HG03558 (cell line): ENCODE data around the gene MYO10.

Experiments used
- ATAC-seq: cut with Tn5 transposase; IDR thresholded peaks from one replicate; pipeline ENCODE4 v1.9.1; 2021; ENCODE audit warnings: moderate number of reproducible peaks; ENCODE audit not compliant: unreplicated experiment; ENCODE audit errors: extremely low read depth

The MYO10 gene

GRCh38 chr5:16792598-16793275 is 143.4 kb downstream of the MYO10 start:
- no peak for ATAC-seq

- no peak for ATAC-seq
Measured at GRCh38 chr5:16791904-16792597, 144.0 kb downstream of the MYO10 start.

GRCh38 chr5:16791036-16791705 is 144.9 kb downstream of the MYO10 start:
- no peak for ATAC-seq

- no peak for ATAC-seq
Measured at GRCh38 chr5:16788957-16789356, 147.1 kb downstream of the MYO10 start.

- ATAC-seq = no peak
Measured at GRCh38 chr5:16787278-16787677, 148.8 kb downstream of the MYO10 start.

GRCh38 chr5:16784843-16785791 is 151.0 kb downstream of the MYO10 start:
- ATAC-seq = peak; percentile 94

GRCh38 chr5:16784088-16784487 is 152.0 kb downstream of the MYO10 start:
- ATAC-seq = no peak

- no peak for ATAC-seq
Measured at GRCh38 chr5:16781828-16782626, 154.1 kb downstream of the MYO10 start.

GRCh38 chr5:16780325-16780724 is 155.8 kb downstream of the MYO10 start:
- ATAC-seq = no peak

GRCh38 chr5:16777432-16777831 is 158.7 kb downstream of the MYO10 start:
- no peak for ATAC-seq

GRCh38 chr5:16776611-16777251 is 159.4 kb downstream of the MYO10 start:
- no peak for ATAC-seq

GRCh38 chr5:16774806-16775205 is 161.3 kb downstream of the MYO10 start:
- ATAC-seq = no peak

- ATAC-seq = no peak
Measured at GRCh38 chr5:16773991-16774390, 162.1 kb downstream of the MYO10 start.

GRCh38 chr5:16772556-16772955 is 163.5 kb downstream of the MYO10 start:
- ATAC-seq = no peak

GRCh38 chr5:16768184-16768583 is 167.9 kb downstream of the MYO10 start:
- ATAC-seq = no peak

- no peak for ATAC-seq
Measured at GRCh38 chr5:16763211-16763610, 172.9 kb downstream of the MYO10 start.

GRCh38 chr5:16759147-16759773 is 176.8 kb downstream of the MYO10 start:
- peak; percentile 75 for ATAC-seq

- ATAC-seq = no peak
Measured at GRCh38 chr5:16757989-16758501, 178.0 kb downstream of the MYO10 start.
